HCT116 (cell line): ENCODE data around the gene C1orf159. TPM values are rescaled to one million over a fixed set of nuclear protein-coding genes. Genes with fewer than 3 reads are reported as not detected.

Experiments used
- ATAC-seq: fragments of 200-7000 bp; cut with Tn5 transposase; 2 replicates; pipeline ENCODE4 v1.9.1; 2020; ENCODE audit warnings: mild to moderate bottlenecking, moderate library complexity
- BruUV-seq: library from RNA; stranded (reverse); fragments of 400-500 nt; replicated peaks from 2 replicates; lab custom pipeline; 2021; lab: Mats Ljungman, UMichigan
- CTCF ChIA-PET: fragments of 300-600 bp; sonication (Branson Sonifier 250); formaldehyde crosslinking; loops from one replicate; lab custom pipeline; 2021; ENCODE audit warnings: antibody characterized with exemption; lab: Charles Lee
- POLR2A ChIA-PET: fragments of 300-600, 350-600 bp; sonication (Branson Sonifier 250); formaldehyde crosslinking; loops from one replicate; lab custom pipeline; 2021; ENCODE audit warnings: antibody characterized with exemption; lab: Charles Lee
- RAD21 ChIA-PET, 2 experiments: fragments of 300-600 bp; sonication (Branson Sonifier 250); formaldehyde crosslinking; loops; one replicate each; lab custom pipeline; 2023; ENCODE audit warnings: low total read pairs in 2 of 2; ENCODE audit not compliant: uncharacterized antibody in 2 of 2, unreplicated experiment in 2 of 2, low non-redundant PET in 1 of 2; lab: Charles Lee
- DNase-seq: peaks from one replicate; pipeline ENCODE4 v3.0.0-alpha.2; 2010; ENCODE audit warnings: low read depth, low spot score
- H2AFZ ChIP-seq: fragments of 200-600 bp; shearing (Covaris generic), sonication (generic); 2 replicates; pipeline ENCODE4 v1.6.1; 2017; ENCODE audit warnings: low read depth, mixed run types, mixed read lengths, antibody characterized with exemption, low read length; ENCODE audit not compliant: poor library complexity, severe bottlenecking
- H3K27ac ChIP-seq: 2 replicates; pipeline ENCODE4 v1.5.1; 2012; ENCODE audit warnings: low read depth, low read length
- H3K27me3 ChIP-seq: fragments of 200-600 bp; sonication (generic); 2 replicates; pipeline ENCODE4 v1.6.1; 2016; ENCODE audit warnings: mixed run types, low read length, mixed read lengths; ENCODE audit not compliant: insufficient read depth
- H3K36me3 ChIP-seq, 2 experiments: fragments of 200-500 bp in 1 of 2; fragments of 200-600 bp in 1 of 2; sonication (Bioruptor generic) in 1 of 2; sonication (generic) in 1 of 2; 2 replicates each; pipeline versions ENCODE4 v1.5.1 to v1.6.1; 2014 to 2016; ENCODE audit warnings: low read length in 2 of 2, inconsistent platforms in 1 of 2, mixed read lengths in 1 of 2, mixed run types in 1 of 2; ENCODE audit not compliant: insufficient read depth in 2 of 2, control insufficient read depth in 1 of 2
- H3K4me1 ChIP-seq, 2 experiments: fragments of 200-600 bp in 1 of 2; sonication (generic) in 1 of 2; 2 replicates each; pipeline versions ENCODE4 v1.5.1 to v1.6.1; 2012 to 2017; ENCODE audit warnings: low read length in 2 of 2, inconsistent platforms in 1 of 2, mild to moderate bottlenecking in 1 of 2, mixed read lengths in 1 of 2, mixed run types in 1 of 2, moderate library complexity in 1 of 2; ENCODE audit not compliant: insufficient read depth in 2 of 2, control insufficient read depth in 1 of 2
- H3K4me2 ChIP-seq: fragments of 200-600 bp; sonication (generic); 2 replicates; pipeline ENCODE4 v1.6.1; 2017; ENCODE audit warnings: mixed run types, low read length, mixed read lengths
- H3K4me3 ChIP-seq, 2 experiments: fragments of 200-600 bp in 1 of 2; sonication (generic) in 1 of 2; replicated peaks in 1 of 2; 2 replicates each; pipeline ENCODE4 v1.5.1; 2011 to 2016; ENCODE audit warnings: low read length in 2 of 2, control low read depth in 1 of 2, low read depth in 1 of 2, mild to moderate bottlenecking in 1 of 2, mixed read lengths in 1 of 2, mixed run types in 1 of 2
- H3K79me2 ChIP-seq: fragments of 200-600 bp; sonication (generic); 2 replicates; pipeline ENCODE4 v1.6.1; 2017; ENCODE audit warnings: mild to moderate bottlenecking, mixed run types, low read length, moderate library complexity, mixed read lengths; ENCODE audit not compliant: insufficient read depth
- H3K9ac ChIP-seq: fragments of 200-600 bp; sonication (generic); 2 replicates; pipeline ENCODE4 v1.6.1; 2016; ENCODE audit warnings: low read length, mixed read lengths
- H3K9me2 ChIP-seq: fragments of 200-600 bp; sonication (generic), shearing (Covaris generic); 2 replicates; pipeline ENCODE4 v1.6.1; 2017; ENCODE audit warnings: mixed run types, mild to moderate bottlenecking, moderate library complexity; ENCODE audit not compliant: insufficient read depth
- H3K9me3 ChIP-seq, 2 experiments: fragments of 200-500 bp in 1 of 2; fragments of 200-600 bp in 1 of 2; sonication (Bioruptor generic) in 1 of 2; sonication (generic) in 1 of 2; 2 replicates each; pipeline ENCODE4 v1.6.1; 2014 to 2017; ENCODE audit warnings: low read length in 2 of 2, mixed read lengths in 2 of 2, inconsistent platforms in 1 of 2, low read depth in 1 of 2, mild to moderate bottlenecking in 1 of 2, mixed run types in 1 of 2, moderate library complexity in 1 of 2; ENCODE audit not compliant: control insufficient read depth in 1 of 2, insufficient read depth in 1 of 2
- H4K20me1 ChIP-seq: fragments of 200-600 bp; sonication (generic), shearing (Covaris generic); 2 replicates; pipeline ENCODE4 v1.6.1; 2017; ENCODE audit warnings: mixed run types, mild to moderate bottlenecking, moderate library complexity; ENCODE audit not compliant: insufficient read depth
- CBX3 ChIP-seq: IDR thresholded peaks from 2 replicates; pipeline ENCODE4 v1.6.1; 2012; ENCODE audit warnings: low read depth
- EZH2phosphoT487 ChIP-seq: fragments of 200-600 bp; IDR thresholded peaks from 2 replicates; pipeline ENCODE4 v1.6.1; 2018; ENCODE audit warnings: antibody characterized with exemption, borderline replicate concordance
- FOSL1 ChIP-seq: IDR thresholded peaks from 2 replicates; pipeline ENCODE4 v1.6.1; 2012; ENCODE audit warnings: low read depth
- POLR2A ChIP-seq: IDR thresholded peaks from 2 replicates; pipeline ENCODE4 v1.7.0; 2011; ENCODE audit warnings: borderline replicate concordance; ENCODE audit not compliant: insufficient read depth, insufficient read length; ENCODE audit errors: extremely low read depth
- RAD21 ChIP-seq: IDR thresholded peaks from 2 replicates; pipeline ENCODE4 v1.6.1; 2012; ENCODE audit warnings: low read depth, mild to moderate bottlenecking
- SIN3A ChIP-seq: IDR thresholded peaks from 2 replicates; pipeline ENCODE4 v1.6.1; 2012; ENCODE audit warnings: low read depth
- SRF ChIP-seq: IDR thresholded peaks from 2 replicates; pipeline ENCODE4 v1.6.1; 2012; ENCODE audit warnings: low read depth
- intact Hi-C: fragments of 100-400 bp; cut with micrococcal nuclease; formaldehyde crosslinking; loops from 2 replicates; pipeline ENCODE4 v1.10.0; 2022
- total RNA-seq: library from RNA; stranded (reverse); gene quantifications from one replicate; pipeline ENCODE4 v1.2.1, GENCODE V29; 2021; ENCODE audit not compliant: unreplicated experiment
- TF ChIP-seq, protein P1 (sequence below): IDR thresholded peaks from 2 replicates; pipeline ENCODE4 v1.6.1; 2011; ENCODE audit warnings: mild to moderate bottlenecking, low read length, moderate library complexity; ENCODE audit not compliant: insufficient replicate concordance; ENCODE audit errors: extremely low read depth
- TF ChIP-seq, protein P2 (sequence below): IDR thresholded peaks from 2 replicates; pipeline ENCODE4 v1.6.1; 2012

Gene C1orf159
- total RNA-seq, 1 experiment from 2014 or later = 22.7 TPM

DNA sequence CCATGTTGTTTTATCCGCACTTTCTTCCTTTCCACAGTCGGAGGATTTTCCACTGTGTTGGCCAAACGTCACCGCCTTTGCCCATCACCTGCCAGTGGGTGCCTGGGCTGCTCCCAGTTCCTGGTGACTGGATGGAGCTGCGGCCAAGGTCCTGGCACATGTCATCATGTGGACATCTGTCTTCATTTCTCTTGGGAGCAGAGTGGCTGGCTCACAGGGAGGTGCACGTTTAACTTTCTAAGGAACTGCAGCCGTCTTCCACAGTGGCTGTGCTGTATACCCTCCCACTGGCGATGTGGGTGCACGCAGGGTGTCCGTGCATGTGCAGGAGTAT, 22.3 kb downstream of the C1orf159 start:
- Histone ChIP-seq H4K20me1 (no peaks in the 10 kb centered on the region), H3K4me2 (no peak overlapping the region), H3K4me1 (no peaks in the 10 kb centered on the region; a peak in 1 of 4 replicates), H3K9ac (no peak overlapping the region), H3K36me3 (no peaks in the 10 kb centered on the region), H3K27ac (no peak overlapping the region), H3K79me2 (no peaks in the 10 kb centered on the region), H3K9me2 (no peaks in the 10 kb centered on the region), H2AFZ (no peak overlapping the region), H3K27me3 (no peaks in the 10 kb centered on the region), H3K9me3 (no peaks in the 10 kb centered on the region), H3K4me3 (no peak overlapping the region)
- BruUV-seq = no TSS peak
- no peak for TF ChIP-seq SRF
- no peak for TF ChIP-seq EZH2phosphoT487
- no peak for TF ChIP-seq SIN3A
- no peak for TF ChIP-seq CBX3
- TF ChIP-seq, protein P1, sequence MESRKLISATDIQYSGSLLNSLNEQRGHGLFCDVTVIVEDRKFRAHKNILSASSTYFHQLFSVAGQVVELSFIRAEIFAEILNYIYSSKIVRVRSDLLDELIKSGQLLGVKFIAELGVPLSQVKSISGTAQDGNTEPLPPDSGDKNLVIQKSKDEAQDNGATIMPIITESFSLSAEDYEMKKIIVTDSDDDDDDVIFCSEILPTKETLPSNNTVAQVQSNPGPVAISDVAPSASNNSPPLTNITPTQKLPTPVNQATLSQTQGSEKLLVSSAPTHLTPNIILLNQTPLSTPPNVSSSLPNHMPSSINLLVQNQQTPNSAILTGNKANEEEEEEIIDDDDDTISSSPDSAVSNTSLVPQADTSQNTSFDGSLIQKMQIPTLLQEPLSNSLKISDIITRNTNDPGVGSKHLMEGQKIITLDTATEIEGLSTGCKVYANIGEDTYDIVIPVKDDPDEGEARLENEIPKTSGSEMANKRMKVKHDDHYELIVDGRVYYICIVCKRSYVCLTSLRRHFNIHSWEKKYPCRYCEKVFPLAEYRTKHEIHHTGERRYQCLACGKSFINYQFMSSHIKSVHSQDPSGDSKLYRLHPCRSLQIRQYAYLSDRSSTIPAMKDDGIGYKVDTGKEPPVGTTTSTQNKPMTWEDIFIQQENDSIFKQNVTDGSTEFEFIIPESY = no peak
- TF ChIP-seq POLR2A = no peak
- TF ChIP-seq, protein P2, sequence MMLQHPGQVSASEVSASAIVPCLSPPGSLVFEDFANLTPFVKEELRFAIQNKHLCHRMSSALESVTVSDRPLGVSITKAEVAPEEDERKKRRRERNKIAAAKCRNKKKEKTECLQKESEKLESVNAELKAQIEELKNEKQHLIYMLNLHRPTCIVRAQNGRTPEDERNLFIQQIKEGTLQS = no peak
- TF ChIP-seq FOSL1 = no peak
- no peak for TF ChIP-seq RAD21
- no peak for DNase-seq
- ChIA-PET RAD21 (no interaction called here), POLR2A (no interaction called here), CTCF (no interaction called here)
- ATAC-seq = no peak
- intact Hi-C loops = no loop called here
